B cell (primary cell): ENCODE results near the gene NCOA1. TPM values are rescaled to one million over a fixed set of nuclear protein-coding genes. Genes with fewer than 3 reads are reported as not detected.

Source experiments
- ATAC-seq: fragments of 200-7000 bp; cut with Tn5 transposase; one replicate; pipeline ENCODE4 v1.10.0; 2021; ENCODE audit warnings: low read depth, mild to moderate bottlenecking, moderate number of reproducible peaks, moderate library complexity
- CTCF ChIA-PET: fragments of 350-600 bp; sonication (Branson Sonifier 250); formaldehyde crosslinking; loops from one replicate; lab custom pipeline; 2021; ENCODE audit warnings: antibody characterized with exemption, inconsistent platforms; lab: Charles Lee
- POLR2A ChIA-PET: fragments of 350-600 bp; sonication (Branson Sonifier 250); formaldehyde crosslinking; loops from one replicate; lab custom pipeline; 2021; ENCODE audit warnings: antibody characterized with exemption; lab: Charles Lee
- DNase-seq: peaks from one replicate; pipeline ENCODE4 v3.0.0; 2013
- H2AFZ ChIP-seq: 2 replicates; pipeline ENCODE4 v1.6.1; 2012; ENCODE audit warnings: mild to moderate bottlenecking, low read depth, low read length; ENCODE audit not compliant: insufficient read depth, poor library complexity, severe bottlenecking
- H3K27ac ChIP-seq, 2 donors: 1 replicate in 1 of 2; 2 replicates in 1 of 2; pipeline ENCODE4 v1.5.1; 2012 to 2013; ENCODE audit warnings: low read length in 2 of 2, mild to moderate bottlenecking in 2 of 2, moderate library complexity in 1 of 2
- H3K27me3 ChIP-seq, 4 experiments: fragments of 200-600 bp in 1 of 4; sonication (generic) in 1 of 4; replicated peaks in 1 of 4; 1 replicate in 2 of 4; 2 replicates in 2 of 4; pipeline versions ENCODE4 v1.6.1 to v1.7.0; 2013 to 2016; ENCODE audit warnings: low read length in 3 of 4, mild to moderate bottlenecking in 2 of 4, mixed read lengths in 1 of 4, moderate library complexity in 1 of 4; ENCODE audit not compliant: insufficient read depth in 4 of 4, control insufficient read depth in 3 of 4; ENCODE audit errors: control extremely low read depth in 1 of 4
- H3K36me3 ChIP-seq, 2 experiments: replicated peaks in 1 of 2; 1 replicate in 1 of 2; 2 replicates in 1 of 2; pipeline versions ENCODE4 v1.6.1 to v1.7.1; 2013; ENCODE audit warnings: low read length in 1 of 2; ENCODE audit not compliant: insufficient read depth in 2 of 2, control insufficient read depth in 1 of 2; ENCODE audit errors: control extremely low read depth in 1 of 2, extremely low read depth in 1 of 2
- H3K4me1 ChIP-seq, 2 donors: fragments of 200-600 bp in 1 of 2; sonication (generic) in 1 of 2; 1 replicate in 1 of 2; 2 replicates in 1 of 2; pipeline versions ENCODE4 v1.5.1 to v1.6.1; 2013 to 2017; ENCODE audit warnings: low read length in 2 of 2; ENCODE audit not compliant: control insufficient read depth in 2 of 2, insufficient read depth in 2 of 2
- H3K4me2 ChIP-seq: replicated peaks from 2 replicates; pipeline ENCODE3; 2012; ENCODE audit warnings: mild to moderate bottlenecking, low read depth, low read length; ENCODE audit not compliant: poor library complexity, severe bottlenecking
- H3K4me3 ChIP-seq, 5 experiments: fragments of 200-600 bp in 1 of 5; sonication (generic) in 1 of 5; 1 replicate in 3 of 5; 2 replicates in 2 of 5; pipeline versions ENCODE4 v1.5.1 to v1.7.0; 2011 to 2016; ENCODE audit warnings: low read length in 4 of 5, mild to moderate bottlenecking in 4 of 5, low read depth in 2 of 5, control low read depth in 1 of 5, moderate library complexity in 1 of 5; ENCODE audit not compliant: insufficient read depth in 1 of 5; ENCODE audit errors: control extremely low read depth in 1 of 5, extremely low read depth in 1 of 5
- H3K79me2 ChIP-seq: fragments of 200-600 bp; sonication (generic); one replicate; pipeline ENCODE4 v1.6.0; 2016; ENCODE audit warnings: low read length; ENCODE audit not compliant: control insufficient read depth, insufficient read depth
- H3K9ac ChIP-seq: fragments of 200-600 bp; sonication (generic); 2 replicates; pipeline ENCODE4 v1.6.1; 2017; ENCODE audit warnings: mild to moderate bottlenecking, low read length, moderate library complexity
- H3K9me3 ChIP-seq, 3 donors: one replicate each; pipeline versions ENCODE4 v1.6.1 to v1.7.1; 2013; ENCODE audit warnings: low read length in 2 of 3; ENCODE audit not compliant: control insufficient read depth in 2 of 3, insufficient read depth in 1 of 3; ENCODE audit errors: control extremely low read depth in 1 of 3
- H4K20me1 ChIP-seq: 2 replicates; pipeline ENCODE4 v1.6.0; 2012; ENCODE audit warnings: mild to moderate bottlenecking, low read length; ENCODE audit not compliant: insufficient read depth, control insufficient read depth, poor library complexity, severe bottlenecking
- H3K27ac Mint-ChIP-seq: one replicate; pipeline ENCODE4 v1.8.0; 2021; ENCODE audit warnings: mixed read lengths
- H3K27me3 Mint-ChIP-seq: one replicate; pipeline ENCODE4 v1.8.0; 2021; ENCODE audit warnings: mixed read lengths
- H3K4me1 Mint-ChIP-seq: one replicate; pipeline ENCODE4 v1.8.0; 2021; ENCODE audit warnings: mixed read lengths
- H3K4me3 Mint-ChIP-seq: one replicate; pipeline ENCODE4 v1.8.0; 2021; ENCODE audit warnings: mixed read lengths
- H3K9me3 Mint-ChIP-seq: one replicate; pipeline ENCODE4 v1.8.0; 2022; ENCODE audit warnings: mixed read lengths; ENCODE audit not compliant: insufficient read depth
- EZH2 ChIP-seq: IDR thresholded peaks from 2 replicates; pipeline ENCODE4 v1.6.1; 2012; ENCODE audit warnings: borderline replicate concordance, low read depth, mild to moderate bottlenecking, moderate library complexity, low read length; ENCODE audit not compliant: insufficient read depth, poor library complexity, severe bottlenecking
- WGBS: methylation state at CpG from one replicate; pipeline ENCODE4 v1.1.5; 2013; ENCODE audit warnings: missing lambda C conversion rate; ENCODE audit not compliant: insufficient coverage; 5-methylcytosine and 5-hydroxymethylcytosine counted together
- intact Hi-C: fragments of 100-400 bp; cut with micrococcal nuclease; formaldehyde crosslinking; loops from one replicate; pipeline ENCODE4 v1.10.0; 2022
- polyA plus RNA-seq: library from polyadenylated mRNA; depleted of rRNA; stranded (reverse); fragments of >200 nt; gene quantifications from 2 replicates; pipeline ENCODE4 v1.2.3, GENCODE V29; 2012
- total RNA-seq, 2 donors: library from RNA; stranded (reverse); fragments of 120-200 nt in 1 of 2; gene quantifications; 1 replicate in 1 of 2; 2 replicates in 1 of 2; pipeline versions ENCODE4 v1.2.3 to v1.2.4, GENCODE V29; 2013 to 2022
- TF ChIP-seq, protein P1 (sequence below): fragments of 200-600 bp; IDR thresholded peaks from one replicate; pipeline ENCODE4 v1.8.0; 2022; ENCODE audit warnings: antibody characterized with exemption, mild to moderate bottlenecking

Gene NCOA1
- total and polyA plus RNA-seq, 2 donors (not counting 1 experiment from before 2014, with no cell fraction given) = 11.6 to 49.1 TPM

GRCh38 chr2:24771764-24772586 lies 280.9 kb downstream of the NCOA1 start:
- ChIA-PET POLR2A (no interaction called here), CTCF (interaction anchor here (1.0 kb wide), 1 partner anchor 357 kb away, joined by 3 read pairs; no protein-coding TSS in a partner anchor)
- Histone ChIP-seq H3K9me3 (no peaks in the 10 kb centered on the region), H3K4me3 (no peak overlapping the region), H3K36me3 (peaks cover 2 to 17% of the 10 kb centered on the region in 2 experiments), H3K27ac (no peak overlapping the region), H3K27me3 (peaks cover 0 to 3% (median 0%) of the 10 kb centered on the region in 4 experiments), H3K4me1 (no peaks in the 10 kb centered on the region), H4K20me1 (no peaks in the 10 kb centered on the region), H3K4me2 (no peak overlapping the region), H3K79me2 (no peaks in the 10 kb centered on the region), H2AFZ (no peak overlapping the region), H3K9ac (no peak overlapping the region)
- Mint-ChIP-seq H3K27ac (no peak overlapping the region), H3K27me3 (no peaks in the 10 kb centered on the region), H3K9me3 (no peaks in the 10 kb centered on the region), H3K4me1 (no peaks in the 10 kb centered on the region), H3K4me3 (no peak overlapping the region)
- intact Hi-C loops = no loop called here
- ATAC-seq (no peak), DNase-seq (no peak)
- 95% methylated on average over 4 of the region's 5 CpGs for WGBS
- TF ChIP-seq, protein P1, sequence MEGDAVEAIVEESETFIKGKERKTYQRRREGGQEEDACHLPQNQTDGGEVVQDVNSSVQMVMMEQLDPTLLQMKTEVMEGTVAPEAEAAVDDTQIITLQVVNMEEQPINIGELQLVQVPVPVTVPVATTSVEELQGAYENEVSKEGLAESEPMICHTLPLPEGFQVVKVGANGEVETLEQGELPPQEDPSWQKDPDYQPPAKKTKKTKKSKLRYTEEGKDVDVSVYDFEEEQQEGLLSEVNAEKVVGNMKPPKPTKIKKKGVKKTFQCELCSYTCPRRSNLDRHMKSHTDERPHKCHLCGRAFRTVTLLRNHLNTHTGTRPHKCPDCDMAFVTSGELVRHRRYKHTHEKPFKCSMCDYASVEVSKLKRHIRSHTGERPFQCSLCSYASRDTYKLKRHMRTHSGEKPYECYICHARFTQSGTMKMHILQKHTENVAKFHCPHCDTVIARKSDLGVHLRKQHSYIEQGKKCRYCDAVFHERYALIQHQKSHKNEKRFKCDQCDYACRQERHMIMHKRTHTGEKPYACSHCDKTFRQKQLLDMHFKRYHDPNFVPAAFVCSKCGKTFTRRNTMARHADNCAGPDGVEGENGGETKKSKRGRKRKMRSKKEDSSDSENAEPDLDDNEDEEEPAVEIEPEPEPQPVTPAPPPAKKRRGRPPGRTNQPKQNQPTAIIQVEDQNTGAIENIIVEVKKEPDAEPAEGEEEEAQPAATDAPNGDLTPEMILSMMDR = no peak
- no peak for TF ChIP-seq EZH2

DNA sequence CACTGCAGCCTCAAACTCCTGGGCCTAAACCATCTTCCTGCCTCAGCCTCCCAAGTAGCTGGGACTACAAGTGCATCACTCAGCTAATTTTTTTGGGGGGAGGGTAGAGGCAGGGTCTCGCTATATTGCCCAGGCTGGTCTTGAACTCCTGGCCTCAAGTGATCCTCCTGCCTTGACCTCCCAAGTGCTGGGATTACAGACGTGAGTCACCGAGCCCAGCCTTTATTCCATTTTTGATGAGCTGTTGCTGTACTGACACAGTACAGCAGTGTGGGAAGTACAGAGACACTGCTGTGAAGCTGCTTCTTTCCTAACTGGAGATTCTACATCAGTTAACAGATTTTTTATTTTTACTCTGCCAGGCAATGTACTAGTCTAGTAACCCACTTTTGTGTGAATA lies 283.3 kb downstream of the NCOA1 start:
- Histone ChIP-seq H3K27me3 (peaks cover 0 to 3% (median 1%) of the 10 kb centered on the region in 4 experiments), H3K79me2 (no peaks in the 10 kb centered on the region), H4K20me1 (no peaks in the 10 kb centered on the region), H3K4me1 (no peaks in the 10 kb centered on the region), H3K27ac (no peak overlapping the region), H3K9ac (no peak overlapping the region), H3K36me3 (peaks cover 0 to 9% of the 10 kb centered on the region in 2 experiments), H2AFZ (no peak overlapping the region), H3K4me3 (no peak overlapping the region), H3K9me3 (peaks cover 0 to 2% (median 0%) of the 10 kb centered on the region in 3 donors), H3K4me2 (no peak overlapping the region)
- ATAC-seq = no peak
- no peak overlapping the region for H3K4me3 Mint-ChIP-seq
- TF ChIP-seq, protein P1 = no peak
- TF ChIP-seq EZH2 = no peak
- intact Hi-C loops = no loop called here
- ChIA-PET POLR2A (no interaction called here), CTCF (interaction anchor here (1.1 kb wide), 1 partner anchor 53 kb away, joined by 4 read pairs; no protein-coding TSS in a partner anchor)
- peaks cover 5% of the 10 kb centered on the region for H3K27me3 Mint-ChIP-seq
- no peak for DNase-seq
- WGBS = 100% methylated on average over 3 of the region's 3 CpGs
- no peaks in the 10 kb centered on the region for H3K4me1 Mint-ChIP-seq
- H3K27ac Mint-ChIP-seq = no peak overlapping the region
- no peaks in the 10 kb centered on the region for H3K9me3 Mint-ChIP-seq
